ENCODE results near the gene BTLA.

GRCh38 chr3:112463250-112463649 lies 36.0 kb downstream of the BTLA start:
- TF ChIP-seq POLR2AphosphoS5 (IDR thresholded peaks at IDR 0.05; ENCODE audit: low read depth, low read length) (no peak), ZNF501 (CRISPR knock-in tag; IDR thresholded peaks at IDR 0.05) (no peak), MLLT10 (CRISPR knock-in tag; IDR thresholded peaks at IDR 0.05) (no peak), PBX3 (CRISPR knock-in tag; IDR thresholded peaks at IDR 0.05; ENCODE audit: borderline replicate concordance) (no peak), MAX (IDR thresholded peaks at IDR 0.05) (no peak), RFXANK (CRISPR knock-in tag; IDR thresholded peaks at IDR 0.05) (no peak), ZNF576 (CRISPR knock-in tag; IDR thresholded peaks at IDR 0.05) (no peak), GABPA (IDR thresholded peaks at IDR 0.05; ENCODE audit: low read depth, low read length) (no peak), GABPA (CRISPR knock-in tag; IDR thresholded peaks at IDR 0.05; ENCODE audit: low read depth) (no peak), ARID4A (CRISPR knock-in tag; IDR thresholded peaks at IDR 0.05; ENCODE audit: borderline replicate concordance) (no peak), ZBTB21 (CRISPR knock-in tag; IDR thresholded peaks at IDR 0.05) (no peak), CTCF (CRISPR knock-in tag; IDR thresholded peaks at IDR 0.05) (no peak), FOXA3 (CRISPR knock-in tag; IDR thresholded peaks at IDR 0.05) (no peak)

Data from HepG2 (cell line).